Esophagus muscularis mucosa (tissue), 4 donors: Measurements from ENCODE around the gene HENMT1. TPM values are rescaled to one million over a fixed set of nuclear protein-coding genes. Genes with fewer than 3 reads are reported as not detected.
"Not testable (repeated sequence)": the region's sequence is repeated elsewhere in the genome, so short reads cannot be mapped to it uniquely, and the experiment has no call there.

ENCODE experiments used
- DNase-seq: peaks from one replicate; pipeline ENCODE4 v3.0.0-alpha.2; 2017; ENCODE audit errors: extremely low spot score
- H3K27ac ChIP-seq, 4 donors: fragments of 200-600 bp; sonication (generic); replicated peaks in 1 of 4; 1 replicate in 3 of 4; 2 replicates in 1 of 4; pipeline ENCODE4 v1.5.1; 2016 to 2019; ENCODE audit warnings: mild to moderate bottlenecking in 1 of 4
- H3K27me3 ChIP-seq, 4 donors: fragments of 200-600 bp; sonication (generic); one replicate each; pipeline versions ENCODE4 v1.5.1 to v1.6.0; 2016 to 2019
- H3K36me3 ChIP-seq, 4 donors: fragments of 200-600 bp; sonication (generic); one replicate each; pipeline ENCODE4 v1.5.1; 2016 to 2019
- H3K4me1 ChIP-seq, 4 donors: fragments of 200-600 bp; sonication (generic); one replicate each; pipeline ENCODE4 v1.5.1; 2016 to 2019
- H3K4me3 ChIP-seq, 4 donors: fragments of 200-600 bp; sonication (generic); 1 replicate in 2 of 4; 2 replicates in 2 of 4; pipeline ENCODE4 v1.5.1; 2016 to 2019; ENCODE audit warnings: mild to moderate bottlenecking in 4 of 4, moderate library complexity in 1 of 4
- H3K9me3 ChIP-seq, 4 donors: fragments of 200-600 bp; sonication (generic); 1 replicate in 3 of 4; 2 replicates in 1 of 4; pipeline ENCODE4 v1.5.1; 2016 to 2019
- CTCF ChIP-seq, 3 experiments: fragments of 200-600 bp in 2 of 3; fragments of 450-650 bp in 1 of 3; sonication (generic) in 2 of 3; IDR thresholded peaks; one replicate each; pipeline ENCODE4 v1.5.1; 2017 to 2019; ENCODE audit warnings: antibody characterized with exemption in 3 of 3, mild to moderate bottlenecking in 2 of 3, moderate library complexity in 1 of 3
- EP300 ChIP-seq: sonication (generic); formaldehyde crosslinking; IDR thresholded peaks from one replicate; pipeline ENCODE4 v1.6.1; 2017; ENCODE audit warnings: antibody characterized with exemption
- POLR2A ChIP-seq: fragments of 450-650 bp; IDR thresholded peaks from one replicate; pipeline ENCODE4 v1.6.1; 2017; ENCODE audit warnings: antibody characterized with exemption, moderate library complexity, mild to moderate bottlenecking, low read depth
- POLR2AphosphoS5 ChIP-seq, 2 donors: sonication (generic); formaldehyde crosslinking; IDR thresholded peaks; one replicate each; pipeline ENCODE4 v1.6.1; 2017; ENCODE audit warnings: antibody characterized with exemption in 2 of 2
- WGBS: methylation state at CpG from one replicate; pipeline ENCODE4 v1.1.5; 2018; 5-methylcytosine and 5-hydroxymethylcytosine counted together
- intact Hi-C: fragments of 100-400 bp; cut with DNase I; formaldehyde crosslinking; loops from one replicate; pipeline ENCODE4 v1.15.1; 2023
- total RNA-seq, 4 donors: library from RNA; depleted of rRNA; stranded (reverse); fragments of >200 nt; gene quantifications; one replicate each; pipeline versions ENCODE4 v1.1.0 to v1.2.1, GENCODE V29; 2016

Gene HENMT1
- total RNA-seq, 4 donors from 2014 or later, result 0.83 to 3.8 (median 2.3) TPM

GRCh38 chr1:108703939-108704338 is 43.0 kb upstream of the HENMT1 start:
- intact Hi-C loops, result no loop called here
- 79% methylated on average over 6 of the region's 6 CpGs for WGBS
- peaks cover 0 to 13% (median 11%) of the 10 kb centered on the region in 4 donors for H3K4me1 ChIP-seq

GRCh38 chr1:108702109-108702508 is 41.2 kb upstream of the HENMT1 start:
- H3K27me3 ChIP-seq, DNase-seq, H3K9me3 ChIP-seq, intact Hi-C loops, H3K27ac ChIP-seq, H3K4me3 ChIP-seq: not testable (repeated sequence)
- Histone ChIP-seq H3K4me1 (peaks cover 0 to 13% (median 11%) of the 10 kb centered on the region in 4 donors), H3K36me3 (peaks cover 34 to 53% (median 48%) of the 10 kb centered on the region in 4 donors)
- 94% methylated on average over 6 of the region's 6 CpGs for WGBS

More at GRCh38 chr1:108703939-108704338, 43.0 kb upstream of the HENMT1 start:
- DNase-seq, result no peak
- no peak overlapping the region for H3K27ac ChIP-seq
- H3K27me3 ChIP-seq, result no peaks in the 10 kb centered on the region
- peaks cover 21 to 35% (median 30%) of the 10 kb centered on the region in 4 donors for H3K36me3 ChIP-seq
- no peaks in the 10 kb centered on the region for H3K9me3 ChIP-seq
- no peak overlapping the region for H3K4me3 ChIP-seq
- TF ChIP-seq POLR2AphosphoS5 (IDR thresholded peaks at IDR 0.05) (no peak), CTCF (IDR thresholded peaks at IDR 0.05) (no peak), POLR2A (no peak), EP300 (no peak)

DNA sequence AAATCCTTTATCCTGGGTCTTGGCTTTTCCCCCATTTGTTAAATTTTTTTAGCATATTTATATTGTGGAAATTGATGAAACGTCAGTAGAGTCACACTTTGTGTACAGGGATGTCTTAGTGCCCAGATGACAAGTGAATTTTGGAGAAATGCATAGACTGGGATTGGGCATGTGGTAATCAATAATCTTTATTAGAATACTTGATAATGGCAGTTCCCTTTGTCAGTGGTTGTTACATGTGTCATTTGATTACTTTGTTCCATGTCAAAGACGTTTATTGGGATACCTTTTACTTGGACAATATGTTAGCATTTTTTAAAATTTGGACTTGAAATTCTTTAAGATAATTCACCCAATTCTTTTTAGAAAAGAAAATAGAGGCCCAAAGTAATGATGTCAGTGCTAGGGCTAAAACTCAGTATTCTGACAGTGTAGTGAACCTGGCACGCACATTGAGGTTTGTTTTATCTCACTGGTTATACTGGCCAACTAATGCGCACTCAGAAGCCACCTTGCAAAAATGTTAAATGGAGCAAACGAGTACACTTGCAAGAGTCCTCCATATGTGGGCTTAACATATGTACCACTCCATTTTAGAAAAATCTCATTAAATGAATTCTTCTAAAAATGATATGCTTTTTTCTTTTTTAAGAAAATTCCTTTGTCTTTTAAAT is 40.4 kb upstream of the HENMT1 start:
- no peaks in the 10 kb centered on the region for H3K27me3 ChIP-seq
- no peak overlapping the region for H3K4me3 ChIP-seq
- H3K27ac ChIP-seq, result no peak overlapping the region
- peaks cover 34 to 61% (median 54%) of the 10 kb centered on the region in 4 donors for H3K36me3 ChIP-seq
- no peaks in the 10 kb centered on the region for H3K9me3 ChIP-seq
- WGBS, result 79% methylated on average over 5 of the region's 5 CpGs
- TF ChIP-seq EP300 (no peak), POLR2A (no peak), POLR2AphosphoS5 (IDR thresholded peaks at IDR 0.05) (no peak), CTCF (IDR thresholded peaks at IDR 0.05) (no peak)
- intact Hi-C loops, result no loop called here
- peaks cover 0 to 13% (median 11%) of the 10 kb centered on the region in 4 donors for H3K4me1 ChIP-seq
- DNase-seq, result no peak

DNA sequence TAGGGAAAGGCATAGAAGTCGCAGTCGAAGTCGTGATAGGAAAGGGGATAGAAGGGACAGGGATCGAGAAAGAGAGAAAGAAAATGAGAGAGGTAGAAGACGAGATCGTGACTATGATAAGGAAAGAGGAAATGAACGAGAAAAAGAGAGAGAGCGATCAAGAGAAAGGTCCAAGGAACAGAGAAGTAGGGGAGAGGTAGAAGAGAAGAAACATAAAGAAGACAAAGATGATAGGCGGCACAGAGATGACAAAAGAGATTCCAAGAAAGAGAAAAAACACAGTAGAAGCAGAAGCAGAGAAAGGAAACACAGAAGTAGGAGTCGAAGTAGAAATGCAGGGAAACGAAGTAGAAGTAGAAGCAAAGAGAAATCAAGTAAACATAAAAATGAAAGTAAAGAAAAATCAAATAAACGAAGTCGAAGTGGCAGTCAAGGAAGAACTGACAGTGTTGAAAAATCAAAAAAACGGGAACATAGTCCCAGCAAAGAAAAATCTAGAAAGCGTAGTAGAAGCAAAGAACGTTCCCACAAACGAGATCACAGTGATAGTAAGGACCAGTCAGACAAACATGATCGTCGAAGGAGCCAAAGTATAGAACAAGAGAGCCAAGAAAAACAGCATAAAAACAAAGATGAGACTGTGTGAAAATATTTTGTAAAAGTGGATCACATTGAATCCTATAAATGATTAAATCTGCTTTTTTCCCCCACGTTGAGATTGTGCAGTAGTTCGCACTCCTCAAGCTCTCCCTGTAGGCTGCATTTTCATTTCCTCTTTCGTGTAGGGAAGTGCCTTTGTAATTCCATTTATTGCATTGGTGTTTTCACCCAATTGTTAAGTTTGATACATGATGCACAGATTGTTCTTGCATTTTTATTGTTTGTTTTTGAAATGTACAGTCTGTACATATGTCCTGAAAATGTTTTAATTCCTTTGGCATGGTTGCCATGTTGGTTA is 38.8 kb upstream of the HENMT1 start:
- no peak for DNase-seq
- 80% methylated on average over 22 of the region's 22 CpGs for whole genome bisulfite sequencing
- Histone ChIP-seq H3K9me3 (no peaks in the 10 kb centered on the region), H3K4me3 (no peak overlapping the region), H3K27me3 (no peaks in the 10 kb centered on the region), H3K27ac (no peak overlapping the region), H3K36me3 (peaks cover 34 to 72% (median 57%) of the 10 kb centered on the region in 4 donors), H3K4me1 (peaks cover 6 to 15% (median 15%) of the 10 kb centered on the region in 4 donors)
- TF ChIP-seq EP300 (no peak), POLR2AphosphoS5 (IDR thresholded peaks at IDR 0.05) (no peak), CTCF (IDR thresholded peaks at IDR 0.05) (no peak), POLR2A (no peak)
- intact Hi-C loops, result no loop called here

DNA sequence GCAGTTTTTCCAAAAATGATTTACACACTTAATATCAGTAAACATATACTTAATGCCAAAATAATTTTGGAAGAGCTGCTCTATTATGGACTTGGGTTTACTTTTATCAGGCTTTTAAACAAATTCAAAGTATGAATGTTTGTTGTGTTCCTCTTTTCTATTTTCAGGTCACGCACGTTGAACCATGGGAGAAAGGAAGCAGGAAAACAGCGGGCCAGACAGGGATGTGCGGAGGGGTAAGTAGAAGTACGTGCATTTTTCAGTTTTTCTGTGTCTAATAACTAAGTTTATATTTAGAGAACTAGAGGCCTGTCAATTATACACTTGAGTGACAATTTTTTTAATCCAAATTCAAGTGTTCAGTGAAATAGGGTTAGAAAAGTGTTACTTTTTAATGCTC is 34.6 kb upstream of the HENMT1 start:
- no peaks in the 10 kb centered on the region for H3K9me3 ChIP-seq
- DNase-seq, result no peak
- peaks cover 29 to 54% (median 43%) of the 10 kb centered on the region in 4 donors for H3K36me3 ChIP-seq
- intact Hi-C loops, result no loop called here
- peaks cover 0 to 4% (median 0%) of the 10 kb centered on the region in 4 donors for H3K27me3 ChIP-seq
- WGBS, result 68% methylated on average over 5 of the region's 5 CpGs
- no peak overlapping the region for H3K4me3 ChIP-seq
- H3K27ac ChIP-seq, result no peak overlapping the region
- TF ChIP-seq CTCF (IDR thresholded peaks at IDR 0.05) (no peak), POLR2A (no peak), EP300 (no peak), POLR2AphosphoS5 (IDR thresholded peaks at IDR 0.05) (no peak)
- peaks cover 23 to 35% (median 33%) of the 10 kb centered on the region in 4 donors for H3K4me1 ChIP-seq
